ENCODE measurements around the gene RIPK4. TPM values are rescaled to one million over a fixed set of nuclear protein-coding genes. Genes with fewer than 3 reads are reported as not detected.

The RIPK4 gene
- total RNA-seq, 5 donors from 2014 or later (not counting 1 experiment from before 2014, with no cell fraction given), result 0.30 to 2.1 (median 0.63) TPM

- ATAC-seq (replicated peaks in 1 of 4), result no peak
- no peaks in the 10 kb centered on the region for H3K36me3 Mint-ChIP-seq
- H3K4me1 Mint-ChIP-seq, result no peaks in the 10 kb centered on the region
- H3K4me3 Mint-ChIP-seq, result no peak overlapping the region
- H3K27ac Mint-ChIP-seq, result no peak overlapping the region
- ChIA-PET CTCF (no interaction called here), POLR2A (no interaction called here)
- no peak for DNase-seq
- H3K4me3 ChIP-seq (ENCODE audit: control insufficient read depth in 1 of 2, extremely low read depth in 1 of 2, low read length in 1 of 2), result no peak overlapping the region
- H3K9me3 Mint-ChIP-seq, result no peaks in the 10 kb centered on the region
- H3K27ac ChIP-seq (ENCODE audit: low read length), result no peak overlapping the region
- peaks cover 0 to 12% of the 10 kb centered on the region in 2 experiments for H3K27me3 ChIP-seq (replicated peaks in 1 of 2; ENCODE audit: control insufficient read depth in 2 of 2, extremely low read depth in 1 of 2, insufficient read depth in 2 of 2, low read length in 1 of 2)
- peaks cover 0 to 2% of the 10 kb centered on the region in 2 donors for H3K27me3 Mint-ChIP-seq
- H3K9me3 ChIP-seq, result no peaks in the 10 kb centered on the region
- no peaks in the 10 kb centered on the region for H3K4me1 ChIP-seq (ENCODE audit: control insufficient read depth in 1 of 2, extremely low read depth in 1 of 2, insufficient read depth in 2 of 2, low read length in 2 of 2)
- WGBS (ENCODE audit: insufficient coverage), result 92% methylated on average over 32 of the region's 34 CpGs
- H3K36me3 ChIP-seq (ENCODE audit: control insufficient read depth in 2 of 2, extremely low read depth in 1 of 2, insufficient read depth in 1 of 2, low read length in 1 of 2), result peaks cover 0 to 4% of the 10 kb centered on the region in 2 donors
Measured at GRCh38 chr21:41745971-41746743, 20.7 kb downstream of the RIPK4 start.

GRCh38 chr21:41745026-41745820, 21.6 kb downstream of the RIPK4 start:
- DNase-seq, result no peak
- ChIA-PET POLR2A (interaction anchor here in 1 of 2 donors (0.6 kb wide), 1 partner anchor 19 kb away, joined by 3 read pairs; no protein-coding TSS in a partner anchor), CTCF (no interaction called here)
- H3K27me3 Mint-ChIP-seq, result peaks cover 0 to 2% of the 10 kb centered on the region in 2 donors
- H3K4me3 Mint-ChIP-seq, result no peak overlapping the region
- Histone ChIP-seq H3K4me3 (ENCODE audit: control insufficient read depth in 1 of 2, extremely low read depth in 1 of 2, low read length in 1 of 2) (no peak overlapping the region), H3K4me1 (ENCODE audit: control insufficient read depth in 1 of 2, extremely low read depth in 1 of 2, insufficient read depth in 2 of 2, low read length in 2 of 2) (no peaks in the 10 kb centered on the region), H3K9me3 (no peaks in the 10 kb centered on the region), H3K36me3 (ENCODE audit: control insufficient read depth in 2 of 2, extremely low read depth in 1 of 2, insufficient read depth in 1 of 2, low read length in 1 of 2) (peaks cover 0 to 4% of the 10 kb centered on the region in 2 donors), H3K27ac (ENCODE audit: low read length) (no peak overlapping the region), H3K27me3 (replicated peaks in 1 of 2; ENCODE audit: control insufficient read depth in 2 of 2, extremely low read depth in 1 of 2, insufficient read depth in 2 of 2, low read length in 1 of 2) (peaks cover 0 to 11% of the 10 kb centered on the region in 2 experiments)
- no peaks in the 10 kb centered on the region for H3K4me1 Mint-ChIP-seq
- ATAC-seq (replicated peaks in 1 of 4), result no peak
- H3K9me3 Mint-ChIP-seq, result no peaks in the 10 kb centered on the region
- H3K36me3 Mint-ChIP-seq, result no peaks in the 10 kb centered on the region
- WGBS (ENCODE audit: insufficient coverage), result 83% methylated on average over 20 of the region's 25 CpGs
- H3K27ac Mint-ChIP-seq, result no peak overlapping the region

- POLR2A ChIA-PET, result no interaction called here
- H3K36me3 Mint-ChIP-seq, result no peaks in the 10 kb centered on the region
- Histone ChIP-seq H3K4me3 (ENCODE audit: control insufficient read depth in 1 of 2, extremely low read depth in 1 of 2, low read length in 1 of 2) (no peak overlapping the region), H3K36me3 (ENCODE audit: control insufficient read depth in 2 of 2, extremely low read depth in 1 of 2, insufficient read depth in 1 of 2, low read length in 1 of 2) (peaks cover 0 to 4% of the 10 kb centered on the region in 2 donors), H3K9me3 (no peaks in the 10 kb centered on the region), H3K4me1 (ENCODE audit: control insufficient read depth in 1 of 2, extremely low read depth in 1 of 2, insufficient read depth in 2 of 2, low read length in 2 of 2) (no peaks in the 10 kb centered on the region), H3K27ac (ENCODE audit: low read length) (no peak overlapping the region), H3K27me3 (replicated peaks in 1 of 2; ENCODE audit: control insufficient read depth in 2 of 2, extremely low read depth in 1 of 2, insufficient read depth in 2 of 2, low read length in 1 of 2) (peaks cover 0 to 8% of the 10 kb centered on the region in 2 experiments)
- CTCF ChIA-PET, result no interaction called here
- H3K4me3 Mint-ChIP-seq, result no peak overlapping the region
- H3K27me3 Mint-ChIP-seq, result peaks cover 0 to 2% of the 10 kb centered on the region in 2 donors
- no peak for DNase-seq
- 77% methylated on average over 39 of the region's 43 CpGs for WGBS (ENCODE audit: insufficient coverage)
- H3K27ac Mint-ChIP-seq, result no peak overlapping the region
- H3K9me3 Mint-ChIP-seq, result no peaks in the 10 kb centered on the region
- no peak for ATAC-seq (replicated peaks in 1 of 4)
- H3K4me1 Mint-ChIP-seq, result no peaks in the 10 kb centered on the region
Measured at GRCh38 chr21:41744028-41744930, 22.6 kb downstream of the RIPK4 start.

GRCh38 chr21:41743321-41744027, 23.4 kb downstream of the RIPK4 start:
- no peak for DNase-seq
- H3K36me3 Mint-ChIP-seq, result no peaks in the 10 kb centered on the region
- Histone ChIP-seq H3K4me1 (ENCODE audit: control insufficient read depth in 1 of 2, extremely low read depth in 1 of 2, insufficient read depth in 2 of 2, low read length in 2 of 2) (no peaks in the 10 kb centered on the region), H3K9me3 (no peaks in the 10 kb centered on the region), H3K4me3 (ENCODE audit: control insufficient read depth in 1 of 2, extremely low read depth in 1 of 2, low read length in 1 of 2) (no peak overlapping the region), H3K27ac (ENCODE audit: low read length) (no peak overlapping the region), H3K36me3 (ENCODE audit: control insufficient read depth in 2 of 2, extremely low read depth in 1 of 2, insufficient read depth in 1 of 2, low read length in 1 of 2) (no peaks in the 10 kb centered on the region), H3K27me3 (replicated peaks in 1 of 2; ENCODE audit: control insufficient read depth in 2 of 2, extremely low read depth in 1 of 2, insufficient read depth in 2 of 2, low read length in 1 of 2) (peaks cover 0 to 8% of the 10 kb centered on the region in 2 experiments)
- no peak overlapping the region for H3K4me3 Mint-ChIP-seq
- no peaks in the 10 kb centered on the region for H3K9me3 Mint-ChIP-seq
- no peak overlapping the region for H3K27ac Mint-ChIP-seq
- WGBS (ENCODE audit: insufficient coverage), result 87% methylated on average over 22 of the region's 26 CpGs
- peaks cover 0 to 2% of the 10 kb centered on the region in 2 donors for H3K27me3 Mint-ChIP-seq
- ChIA-PET CTCF (no interaction called here), POLR2A (no interaction called here)
- H3K4me1 Mint-ChIP-seq, result no peaks in the 10 kb centered on the region
- ATAC-seq (replicated peaks in 1 of 4), result no peak

GRCh38 chr21:41742073-41742875, 24.6 kb downstream of the RIPK4 start:
- Histone ChIP-seq H3K4me3 (ENCODE audit: control insufficient read depth in 1 of 2, extremely low read depth in 1 of 2, low read length in 1 of 2) (no peak overlapping the region), H3K4me1 (ENCODE audit: control insufficient read depth in 1 of 2, extremely low read depth in 1 of 2, insufficient read depth in 2 of 2, low read length in 2 of 2) (no peaks in the 10 kb centered on the region), H3K9me3 (no peaks in the 10 kb centered on the region), H3K27ac (ENCODE audit: low read length) (no peak overlapping the region), H3K36me3 (ENCODE audit: control insufficient read depth in 2 of 2, extremely low read depth in 1 of 2, insufficient read depth in 1 of 2, low read length in 1 of 2) (no peaks in the 10 kb centered on the region), H3K27me3 (replicated peaks in 1 of 2; ENCODE audit: control insufficient read depth in 2 of 2, extremely low read depth in 1 of 2, insufficient read depth in 2 of 2, low read length in 1 of 2) (peaks cover 0 to 8% of the 10 kb centered on the region in 2 experiments)
- ATAC-seq (replicated peaks in 1 of 4) (no peak), DNase-seq (no peak)
- no peaks in the 10 kb centered on the region for H3K36me3 Mint-ChIP-seq
- peaks cover 0 to 8% (median 0%) of the 10 kb centered on the region in 3 donors for H3K9me3 Mint-ChIP-seq
- WGBS (ENCODE audit: insufficient coverage), result 82% methylated on average over 18 of the region's 30 CpGs
- ChIA-PET CTCF (no interaction called here), POLR2A (no interaction called here)
- H3K4me3 Mint-ChIP-seq, result no peak overlapping the region
- H3K27me3 Mint-ChIP-seq, result peaks cover 0 to 5% of the 10 kb centered on the region in 2 donors
- no peaks in the 10 kb centered on the region for H3K4me1 Mint-ChIP-seq
- no peak overlapping the region for H3K27ac Mint-ChIP-seq

Data from T-cell (primary cell).